Natural killer cell treated with Interleukin-12 subunit alpha and Interleukin-12 subunit beta and Interleukin-15 and Interleukin-18, amount 100 ng/mL, for 72 hours (primary cell): ENCODE measurements around the gene AUTS2. TPM values are rescaled to one million over a fixed set of nuclear protein-coding genes. Genes with fewer than 3 reads are reported as not detected.

Experiments
- ATAC-seq, 2 donors: fragments of 150-1000 bp; cut with Tn5 transposase in 1 of 2; sonication (Bioruptor Pico), chemical (Tn5 transposase) in 1 of 2; 2 replicates each; pipeline ENCODE4 v1.10.0; 2021
- DNase-seq: peaks from one replicate; pipeline ENCODE4 v3.0.0; 2022; ENCODE audit warnings: low spot score
- H3K27ac Mint-ChIP-seq, 2 donors: 1 replicate in 1 of 2; 2 replicates in 1 of 2; pipeline ENCODE4 v1.8.0; 2022; ENCODE audit warnings: mixed read lengths in 2 of 2, mild to moderate bottlenecking in 1 of 2, moderate library complexity in 1 of 2
- H3K27me3 Mint-ChIP-seq, 2 donors: 1 replicate in 1 of 2; 2 replicates in 1 of 2; pipeline ENCODE4 v1.8.0; 2022; ENCODE audit warnings: mixed read lengths in 2 of 2
- H3K36me3 Mint-ChIP-seq: one replicate; pipeline ENCODE4 v1.8.0; 2022; ENCODE audit warnings: mixed read lengths
- H3K4me1 Mint-ChIP-seq, 2 donors: 1 replicate in 1 of 2; 2 replicates in 1 of 2; pipeline ENCODE4 v1.8.0; 2022; ENCODE audit warnings: low read depth in 2 of 2, mixed read lengths in 2 of 2, mild to moderate bottlenecking in 1 of 2
- H3K4me3 Mint-ChIP-seq: one replicate; pipeline ENCODE4 v1.8.0; 2022; ENCODE audit warnings: mixed read lengths
- H3K9me3 Mint-ChIP-seq: 2 replicates; pipeline ENCODE4 v1.8.0; 2022; ENCODE audit warnings: mixed read lengths
- total RNA-seq, 2 donors: library from RNA; stranded (reverse); gene quantifications; one replicate each; pipeline ENCODE4 v1.2.3, GENCODE V29; 2022

AUTS2 gene
- total RNA-seq, 2 donors from 2014 or later, result 14.3 to 43.0 TPM

GRCh38 chr7:70771451-70771850 lies 1173.2 kb downstream of the AUTS2 start:
- H3K36me3 Mint-ChIP-seq, result peaks cover 16% of the 10 kb centered on the region
- DNase-seq, result no peak
- no peaks in the 10 kb centered on the region for H3K9me3 Mint-ChIP-seq
- H3K4me1 Mint-ChIP-seq, result peaks cover 13 to 14% of the 10 kb centered on the region in 2 donors
- no peak overlapping the region for H3K27ac Mint-ChIP-seq
- H3K27me3 Mint-ChIP-seq, result no peaks in the 10 kb centered on the region
- no peak for ATAC-seq
- H3K4me3 Mint-ChIP-seq, result no peak overlapping the region

GRCh38 chr7:70772891-70773290 lies 1174.6 kb downstream of the AUTS2 start:
- peak overlapping the region in 1 of 2 donors; percentile 80 for H3K27ac Mint-ChIP-seq

GRCh38 chr7:70773406-70773805 lies 1175.1 kb downstream of the AUTS2 start:
- DNase-seq (no peak), ATAC-seq (no peak)
- H3K4me3 Mint-ChIP-seq, result no peak overlapping the region
- no peaks in the 10 kb centered on the region for H3K9me3 Mint-ChIP-seq
- no peaks in the 10 kb centered on the region for H3K27me3 Mint-ChIP-seq
- H3K36me3 Mint-ChIP-seq, result peaks cover 23% of the 10 kb centered on the region
- peaks cover 25 to 33% of the 10 kb centered on the region in 2 donors for H3K4me1 Mint-ChIP-seq
- H3K27ac Mint-ChIP-seq, result peak overlapping the region; percentile 85 to 89

More at GRCh38 chr7:70772891-70773290, 1174.6 kb downstream of the AUTS2 start:
- Mint-ChIP-seq H3K9me3 (no peaks in the 10 kb centered on the region), H3K4me3 (no peak overlapping the region), H3K4me1 (peaks cover 22 to 28% of the 10 kb centered on the region in 2 donors), H3K27me3 (no peaks in the 10 kb centered on the region), H3K36me3 (peaks cover 21% of the 10 kb centered on the region)
- DNase-seq, result no peak
- ATAC-seq, result no peak

DNA sequence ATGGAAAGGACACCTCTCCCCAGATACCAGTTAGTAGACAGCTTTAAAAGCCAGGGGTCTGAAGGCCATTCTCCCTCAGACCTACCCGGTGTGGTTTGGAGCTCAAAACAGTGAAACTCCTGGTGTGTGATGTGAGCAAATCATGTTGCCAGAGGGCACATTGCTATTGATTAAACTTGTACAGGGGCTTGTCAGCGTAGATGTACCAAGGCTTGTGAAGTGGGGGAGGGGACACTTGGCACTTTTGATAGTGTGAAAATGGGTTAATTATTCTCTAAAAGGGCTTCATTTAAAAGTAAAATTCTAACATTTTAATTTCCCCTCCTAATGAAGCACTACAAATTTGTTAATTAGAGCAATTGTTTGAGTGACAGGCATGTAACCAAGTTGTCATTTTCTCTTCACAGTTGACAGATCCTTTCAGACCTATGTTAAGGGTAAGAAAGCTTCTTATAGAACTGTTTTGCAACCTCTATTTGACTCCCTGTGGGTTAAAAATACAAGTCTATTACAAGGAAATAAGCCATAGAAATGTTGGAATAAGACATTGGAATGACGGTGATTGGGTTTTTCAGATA lies 1176.8 kb downstream of the AUTS2 start:
- ATAC-seq (no peak), DNase-seq (no peak)
- Mint-ChIP-seq H3K36me3 (peaks cover 32% of the 10 kb centered on the region), H3K27ac (peak overlapping the region; percentile 85 to 89), H3K9me3 (no peaks in the 10 kb centered on the region), H3K4me1 (peaks cover 34 to 49% of the 10 kb centered on the region in 2 donors), H3K27me3 (no peaks in the 10 kb centered on the region), H3K4me3 (peak overlapping the region; percentile 70)

DNA sequence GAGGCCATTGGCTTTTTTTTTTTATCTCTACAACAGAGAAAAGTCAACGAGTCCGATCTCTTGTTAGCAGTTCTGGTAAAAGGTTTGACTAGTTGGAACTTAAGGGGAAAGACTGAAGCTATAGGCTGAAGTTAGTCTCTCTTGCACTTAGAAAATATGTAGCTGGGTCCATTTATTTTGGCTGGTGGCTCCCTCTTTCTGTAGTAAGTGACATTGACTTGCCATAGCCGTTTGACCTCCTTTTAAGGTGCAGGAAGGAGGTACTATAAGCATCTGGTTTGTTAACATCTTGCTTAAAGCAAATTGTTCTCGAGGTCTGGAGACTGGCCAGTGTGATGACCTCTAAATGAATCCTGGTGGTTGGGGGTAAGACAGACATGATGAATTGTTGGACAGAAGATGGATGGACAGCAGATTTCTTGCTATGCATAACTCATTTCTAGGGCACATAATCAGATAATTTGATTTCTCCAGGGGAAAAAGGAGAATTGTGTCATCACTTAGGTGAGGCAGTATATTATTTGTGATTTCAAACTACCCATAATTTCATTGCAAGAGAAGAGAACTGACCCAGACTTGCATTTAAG lies 1177.4 kb downstream of the AUTS2 start:
- no peak for DNase-seq
- ATAC-seq, result no peak
- Mint-ChIP-seq H3K27me3 (no peaks in the 10 kb centered on the region), H3K4me1 (peaks cover 34 to 49% of the 10 kb centered on the region in 2 donors), H3K4me3 (peak overlapping the region; percentile 70), H3K36me3 (peaks cover 32% of the 10 kb centered on the region), H3K27ac (peak overlapping the region; percentile 85 to 89), H3K9me3 (no peaks in the 10 kb centered on the region)

GRCh38 chr7:70776627-70777101 lies 1178.4 kb downstream of the AUTS2 start:
- H3K27ac Mint-ChIP-seq, result peak overlapping the region; percentile 85 to 89
- H3K36me3 Mint-ChIP-seq, result peaks cover 32% of the 10 kb centered on the region
- ATAC-seq (peak; percentile 87 to 92), DNase-seq (no peak)
- peaks cover 34 to 49% of the 10 kb centered on the region in 2 donors for H3K4me1 Mint-ChIP-seq
- no peaks in the 10 kb centered on the region for H3K27me3 Mint-ChIP-seq
- H3K9me3 Mint-ChIP-seq, result no peaks in the 10 kb centered on the region
- H3K4me3 Mint-ChIP-seq, result peak overlapping the region; percentile 70

- H3K4me1 Mint-ChIP-seq, result peaks cover 34 to 49% of the 10 kb centered on the region in 2 donors
- peak overlapping the region; percentile 85 to 89 for H3K27ac Mint-ChIP-seq
- peak overlapping the region; percentile 70 for H3K4me3 Mint-ChIP-seq
- DNase-seq (no peak), ATAC-seq (no peak)
- H3K36me3 Mint-ChIP-seq, result peaks cover 28% of the 10 kb centered on the region
- H3K27me3 Mint-ChIP-seq, result no peaks in the 10 kb centered on the region
- no peaks in the 10 kb centered on the region for H3K9me3 Mint-ChIP-seq
These were observed 1179.0 kb downstream of the AUTS2 start for GRCh38 chr7:70777251-70777650.

DNA sequence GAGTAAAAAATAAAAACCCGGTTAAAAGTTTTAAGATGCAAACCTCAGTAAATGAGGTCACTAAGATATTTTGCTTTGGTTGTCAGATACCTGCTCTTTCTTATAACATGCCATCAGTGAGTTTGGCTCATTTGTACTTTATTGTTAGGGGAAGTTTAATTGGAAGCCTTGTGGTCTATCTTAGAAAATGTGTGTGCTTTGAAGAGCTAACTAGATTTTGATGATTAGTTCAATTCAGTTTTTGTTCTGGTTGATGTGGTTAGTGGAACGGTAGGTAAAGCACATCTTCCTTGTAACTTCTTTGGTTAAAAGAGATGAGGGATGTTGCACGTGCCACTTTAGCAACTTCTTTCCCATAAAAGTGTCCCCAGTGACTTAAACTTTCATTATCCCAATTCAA lies 1180.3 kb downstream of the AUTS2 start:
- Mint-ChIP-seq H3K27me3 (no peaks in the 10 kb centered on the region), H3K36me3 (peaks cover 27% of the 10 kb centered on the region), H3K4me1 (peaks cover 34 to 49% of the 10 kb centered on the region in 2 donors), H3K27ac (peak overlapping the region; percentile 85 to 89), H3K4me3 (no peak overlapping the region), H3K9me3 (no peaks in the 10 kb centered on the region)
- no peak for ATAC-seq
- no peak for DNase-seq

GRCh38 chr7:70779321-70779720 lies 1181.0 kb downstream of the AUTS2 start:
- Mint-ChIP-seq H3K4me1 (peaks cover 34 to 49% of the 10 kb centered on the region in 2 donors), H3K4me3 (peak overlapping the region; percentile 47), H3K27me3 (no peaks in the 10 kb centered on the region), H3K9me3 (no peaks in the 10 kb centered on the region), H3K36me3 (peaks cover 20% of the 10 kb centered on the region), H3K27ac (peak overlapping the region; percentile 85 to 89)
- DNase-seq (no peak), ATAC-seq (no peak)

DNA sequence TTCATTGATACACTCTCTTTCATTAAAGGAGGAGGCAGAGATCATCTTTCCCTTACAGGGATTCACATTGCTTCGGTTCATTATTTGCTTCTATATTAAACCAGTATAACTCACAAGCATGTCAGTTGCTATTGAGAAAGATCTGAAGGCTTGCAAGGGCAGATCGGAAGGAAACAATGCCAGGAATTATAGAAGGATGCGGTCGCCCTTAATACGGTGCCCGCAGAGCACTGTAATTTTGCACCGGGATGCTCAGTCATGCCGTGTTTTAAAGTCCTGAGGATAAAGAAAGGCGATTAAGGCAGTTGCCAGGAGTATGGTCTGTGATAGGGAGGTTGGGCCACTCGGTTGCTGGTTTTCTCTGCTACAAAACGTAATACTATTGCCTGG lies 1183.6 kb downstream of the AUTS2 start:
- no peak overlapping the region for H3K4me3 Mint-ChIP-seq
- no peaks in the 10 kb centered on the region for H3K27me3 Mint-ChIP-seq
- no peak for ATAC-seq
- H3K4me1 Mint-ChIP-seq, result peaks cover 20 to 31% of the 10 kb centered on the region in 2 donors
- no peak overlapping the region for H3K27ac Mint-ChIP-seq
- H3K36me3 Mint-ChIP-seq, result peaks cover 20% of the 10 kb centered on the region
- no peaks in the 10 kb centered on the region for H3K9me3 Mint-ChIP-seq
- DNase-seq, result no peak

GRCh38 chr7:70782796-70783195 lies 1184.5 kb downstream of the AUTS2 start:
- Mint-ChIP-seq H3K4me3 (no peak overlapping the region), H3K9me3 (no peaks in the 10 kb centered on the region), H3K27ac (no peak overlapping the region), H3K36me3 (peaks cover 24% of the 10 kb centered on the region), H3K27me3 (no peaks in the 10 kb centered on the region), H3K4me1 (peaks cover 16 to 22% of the 10 kb centered on the region in 2 donors)
- ATAC-seq (no peak), DNase-seq (no peak)

DNA sequence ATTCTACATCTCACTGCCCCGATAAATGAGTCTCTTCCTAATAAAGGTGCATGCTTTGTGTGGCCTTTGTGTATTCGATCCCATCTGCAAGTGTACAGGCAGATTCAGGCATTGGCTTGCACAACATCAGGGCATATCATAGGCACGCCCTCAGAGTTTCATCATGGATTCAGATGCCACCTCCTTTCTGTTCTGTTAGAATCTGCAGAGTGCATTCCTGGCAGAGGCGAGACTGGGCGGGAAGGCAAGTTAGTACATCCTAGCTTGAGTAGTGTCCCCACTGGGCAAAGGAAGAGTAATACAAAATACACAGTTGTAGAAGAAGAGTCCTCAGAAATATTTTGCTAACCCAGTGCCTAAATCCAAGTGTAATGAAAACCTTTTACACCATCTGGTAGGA lies 1187.2 kb downstream of the AUTS2 start:
- Mint-ChIP-seq H3K9me3 (no peaks in the 10 kb centered on the region), H3K27ac (no peak overlapping the region), H3K4me3 (no peak overlapping the region), H3K27me3 (no peaks in the 10 kb centered on the region), H3K36me3 (peaks cover 13% of the 10 kb centered on the region), H3K4me1 (no peaks in the 10 kb centered on the region)
- ATAC-seq (no peak), DNase-seq (no peak)

DNA sequence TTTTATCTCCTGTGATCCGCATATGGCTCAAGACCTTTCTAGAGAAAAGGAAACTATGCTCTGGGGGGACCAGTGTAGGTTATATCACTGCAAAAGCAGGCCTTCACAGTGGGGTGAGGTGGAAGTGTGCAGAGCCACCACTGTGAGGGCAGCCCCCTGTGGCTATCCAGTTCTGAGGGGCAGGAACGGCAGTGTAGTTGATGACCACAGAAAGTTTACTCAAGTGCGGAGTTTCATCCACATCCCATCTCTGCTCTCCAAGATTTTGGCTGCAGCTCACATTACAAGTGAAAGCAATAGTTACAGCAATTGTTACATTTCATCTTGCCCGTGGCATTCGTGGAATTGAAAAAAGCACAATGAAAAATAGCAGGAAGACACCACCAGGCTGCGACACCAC lies 1187.8 kb downstream of the AUTS2 start:
- ATAC-seq, result no peak
- DNase-seq, result no peak
- Mint-ChIP-seq H3K27me3 (no peaks in the 10 kb centered on the region), H3K4me1 (no peaks in the 10 kb centered on the region), H3K4me3 (no peak overlapping the region), H3K9me3 (no peaks in the 10 kb centered on the region), H3K27ac (peak overlapping the region in 1 of 2 donors; percentile 82), H3K36me3 (peaks cover 13% of the 10 kb centered on the region)

DNA sequence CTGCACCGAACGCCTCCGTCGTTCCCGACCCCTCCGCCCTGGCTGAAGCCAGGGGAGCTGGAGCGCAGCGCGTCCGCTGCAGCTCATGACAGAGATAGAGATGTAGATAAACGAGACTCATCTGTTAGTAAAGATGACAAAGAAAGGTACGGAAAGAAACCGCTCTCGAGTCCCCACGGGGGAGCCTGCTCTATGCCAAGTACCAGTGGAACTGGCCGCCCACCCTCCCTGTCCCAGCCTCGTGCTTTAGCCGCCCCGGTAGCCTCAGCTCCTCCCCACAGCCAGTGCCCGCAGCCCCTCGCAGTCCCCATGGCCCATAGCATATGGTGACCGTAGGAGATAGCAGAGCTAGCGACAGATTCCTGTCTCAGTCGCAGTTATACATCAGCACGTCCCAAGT lies 1189.0 kb downstream of the AUTS2 start:
- no peaks in the 10 kb centered on the region for H3K27me3 Mint-ChIP-seq
- no peaks in the 10 kb centered on the region for H3K4me1 Mint-ChIP-seq
- H3K36me3 Mint-ChIP-seq, result peaks cover 13% of the 10 kb centered on the region
- H3K4me3 Mint-ChIP-seq, result peak overlapping the region; percentile 20
- DNase-seq (no peak), ATAC-seq (no peak)
- peak overlapping the region; percentile 15 to 82 for H3K27ac Mint-ChIP-seq
- H3K9me3 Mint-ChIP-seq, result no peaks in the 10 kb centered on the region
